HepG2 (cell line): ENCODE measurements around the gene FASTKD1. TPM values are rescaled to one million over a fixed set of nuclear protein-coding genes. Genes with fewer than 3 reads are reported as not detected.
A peak's percentile ranks its signal among the peaks of the same experiment; 100 is the strongest.

Source experiments
- AHDC1 ChIP-seq: sonication (generic); formaldehyde crosslinking; IDR thresholded peaks from 2 replicates; pipeline ENCODE4 v1.5.1; 2020; ENCODE audit warnings: mild to moderate bottlenecking, missing genetic modification reagents, borderline replicate concordance
- AKNA ChIP-seq: sonication (generic); formaldehyde crosslinking; IDR thresholded peaks from 2 replicates; pipeline ENCODE4 v1.4.0; 2020; ENCODE audit warnings: missing genetic modification reagents, borderline replicate concordance
- ARNT2 ChIP-seq: sonication (generic); formaldehyde crosslinking; IDR thresholded peaks from 2 replicates; pipeline ENCODE4 v1.8.0; 2022; ENCODE audit warnings: mild to moderate bottlenecking, low read depth, missing genetic modification reagents, moderate library complexity
- FOXA3 ChIP-seq: IDR thresholded peaks from 2 replicates; pipeline ENCODE4 v1.6.1; 2016; ENCODE audit warnings: missing genetic modification reagents, missing compliant biosample characterization
- HMG20A ChIP-seq: IDR thresholded peaks from 2 replicates; pipeline ENCODE4 v1.6.1; 2016; ENCODE audit warnings: borderline replicate concordance
- KMT2A ChIP-seq: sonication (generic); formaldehyde crosslinking; IDR thresholded peaks from 2 replicates; pipeline ENCODE4 v1.4.0; 2020; ENCODE audit warnings: missing genetic modification reagents
- MAFF ChIP-seq: IDR thresholded peaks from 2 replicates; pipeline ENCODE4 v1.6.1; 2011; ENCODE audit warnings: low read depth, low read length, improper control_type of control experiment
- NFE2L1 ChIP-seq: sonication (generic); formaldehyde crosslinking; IDR thresholded peaks from 2 replicates; pipeline ENCODE4 v1.4.0; 2020; ENCODE audit warnings: missing genetic modification reagents, mild to moderate bottlenecking, borderline replicate concordance
- NFE2L2 ChIP-seq: fragments of 150-350 bp; IDR thresholded peaks from 2 replicates; pipeline ENCODE4 v1.6.1; 2014; ENCODE audit warnings: low read length
- NR0B2 ChIP-seq: sonication (generic); formaldehyde crosslinking; IDR thresholded peaks from 2 replicates; pipeline ENCODE4 v1.4.0; 2020; ENCODE audit warnings: mild to moderate bottlenecking, missing genetic modification reagents
- THAP9 ChIP-seq: sonication (generic); formaldehyde crosslinking; IDR thresholded peaks from 2 replicates; pipeline ENCODE4; 2020; ENCODE audit warnings: missing genetic modification reagents, mild to moderate bottlenecking, borderline replicate concordance
- ZFP90 ChIP-seq: sonication (generic); formaldehyde crosslinking; IDR thresholded peaks from 2 replicates; pipeline ENCODE4 v1.8.0; 2022; ENCODE audit warnings: missing genetic modification reagents, mild to moderate bottlenecking, inconsistent platforms, borderline replicate concordance
- ZSCAN21 ChIP-seq: sonication (generic); formaldehyde crosslinking; IDR thresholded peaks from 2 replicates; pipeline ENCODE4 v1.8.0; 2022; ENCODE audit warnings: mild to moderate bottlenecking, missing genetic modification reagents, moderate library complexity, borderline replicate concordance
- polyA plus RNA-seq, 8 experiments: library from polyadenylated mRNA; depleted of rRNA in 3 of 8; stranded (reverse) in 7 of 8; unstranded in 1 of 8; fragments of >200 nt; fragmentation: Illumina TruSeq in 4 of 8; extraction: Trizol in 4 of 8; gene quantifications; 2 replicates each; pipeline versions ENCODE4 v1.2.1 to v1.2.3, GENCODE V29; 2011 to 2016; ENCODE audit warnings: low read depth in 4 of 8, missing spikeins in 1 of 8, mixed read lengths in 1 of 8; ENCODE audit not compliant: insufficient read depth in 1 of 8
- total RNA-seq, 5 experiments: library from RNA; depleted of rRNA; stranded (reverse); fragments of >200 nt; fragmentation: Illumina TruSeq; extraction: Trizol; gene quantifications; 2 replicates each; pipeline ENCODE4 v1.2.3, GENCODE V29; 2016; ENCODE audit warnings: low read depth in 1 of 5
- TF ChIP-seq, protein P1 (sequence below): sonication (generic); formaldehyde crosslinking; IDR thresholded peaks from 2 replicates; pipeline ENCODE4 v1.8.1; 2023; ENCODE audit warnings: mild to moderate bottlenecking, moderate library complexity, missing genetic modification reagents

The FASTKD1 gene
- total and polyA plus RNA-seq, 2 of the 13 experiments (the other 11 are each of a cell fraction or from before 2014, with no cell fraction given) = 35.0 to 38.0 TPM

DNA sequence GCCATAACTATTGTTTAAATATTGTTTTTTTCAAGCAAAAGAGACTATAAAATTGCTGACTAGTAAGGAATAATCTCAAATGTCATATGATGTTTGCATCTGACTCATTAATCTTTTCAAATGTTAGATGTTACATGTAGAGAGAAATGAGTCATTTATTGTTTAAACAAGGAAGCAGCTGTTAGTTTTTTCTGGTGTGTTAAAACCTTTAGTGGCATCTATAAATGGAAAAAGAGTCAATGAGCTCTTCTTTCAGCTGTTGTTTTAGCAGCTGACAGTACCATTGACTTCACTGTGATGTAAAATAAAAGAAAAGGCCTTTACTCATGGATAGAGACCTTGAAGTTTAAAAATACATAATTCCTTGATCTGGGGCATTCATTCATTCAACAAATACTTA is 66.0 kb downstream of the FASTKD1 start (continued):
- TF ChIP-seq THAP9 = no peak
- TF ChIP-seq AKNA (CRISPR knock-in tag) = no peak
- no peak for TF ChIP-seq KMT2A (CRISPR knock-in tag)
- TF ChIP-seq NFE2L2 = no peak
- TF ChIP-seq NR0B2 (CRISPR knock-in tag) = no peak
- 0 out of 2 replicates have a peak, but pooled peaks have one; percentile 26 for TF ChIP-seq FOXA3 (CRISPR knock-in tag)
- TF ChIP-seq AHDC1 = peak; percentile 19; the same call in 1 of the 2 replicates
- TF ChIP-seq ARNT2 (CRISPR knock-in tag) = no peak
- TF ChIP-seq NFE2L1 = no peak
- TF ChIP-seq HMG20A (CRISPR knock-in tag) = peak; percentile 45; the same call in 1 of the 2 replicates
- TF ChIP-seq MAFF = peak; percentile 99
- TF ChIP-seq ZSCAN21 (CRISPR knock-in tag) = no peak
- TF ChIP-seq, protein P1, sequence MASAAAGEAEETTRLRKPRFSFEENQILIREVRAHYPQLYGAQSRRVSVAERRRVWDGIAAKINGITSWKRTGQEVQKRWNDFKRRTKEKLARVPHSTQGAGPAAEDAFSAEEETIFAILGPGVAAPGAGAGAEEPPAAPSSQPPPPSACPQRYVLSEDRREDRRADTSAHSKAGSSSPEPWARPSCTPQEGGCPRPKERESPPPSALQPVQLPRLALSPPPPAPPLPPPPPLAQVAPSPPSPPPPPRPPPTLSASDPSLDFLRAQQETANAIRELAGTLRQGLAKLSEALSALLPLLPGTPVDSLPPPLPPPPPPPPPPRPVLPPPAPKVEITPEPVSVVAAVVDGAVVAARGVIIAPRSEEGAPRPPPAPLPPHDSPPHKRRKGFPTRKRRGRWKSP (CRISPR knock-in tag) = no peak
- TF ChIP-seq ZFP90 = no peak
